GM18873 (cell line): ENCODE data around the gene CDC42SE1.

Experiments
- ATAC-seq: cut with Tn5 transposase; IDR thresholded peaks from one replicate; pipeline ENCODE4 v1.9.1; 2021; ENCODE audit warnings: mild to moderate bottlenecking, moderate library complexity, moderate number of reproducible peaks; ENCODE audit not compliant: unreplicated experiment, low FRiP score

CDC42SE1 gene

DNA sequence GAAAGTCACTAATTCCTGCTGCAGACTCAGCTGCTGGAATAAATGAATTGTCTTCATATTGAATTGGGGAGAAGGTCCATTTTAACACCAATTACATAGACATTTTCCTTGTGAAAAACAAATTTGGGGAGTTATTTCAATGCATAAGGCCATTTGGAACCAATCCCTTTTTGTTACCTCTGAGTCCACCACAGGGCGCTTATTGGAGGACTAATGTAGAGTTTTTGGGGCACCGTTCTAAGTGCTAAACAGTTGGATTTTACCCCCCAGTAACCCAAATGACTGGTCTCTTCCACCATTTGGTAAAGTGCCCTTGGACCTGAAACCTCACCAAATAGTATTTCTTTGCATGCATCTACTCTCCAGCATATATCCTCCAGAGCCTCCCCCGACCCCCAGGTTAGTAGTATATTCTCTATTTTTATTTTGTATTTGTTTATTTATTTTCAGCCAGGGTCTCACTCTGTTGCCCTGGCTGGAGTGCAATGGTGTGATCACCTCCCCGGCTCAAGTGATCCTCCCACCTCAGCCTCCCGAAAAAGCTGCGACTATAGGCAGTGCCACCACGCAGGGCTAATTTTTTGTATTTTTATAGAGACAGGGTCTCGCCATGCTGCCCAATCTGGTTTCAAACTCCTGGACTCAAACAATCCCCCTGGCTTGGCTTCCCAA lies 49.6 kb downstream of the CDC42SE1 start:
- no peak for ATAC-seq

DNA sequence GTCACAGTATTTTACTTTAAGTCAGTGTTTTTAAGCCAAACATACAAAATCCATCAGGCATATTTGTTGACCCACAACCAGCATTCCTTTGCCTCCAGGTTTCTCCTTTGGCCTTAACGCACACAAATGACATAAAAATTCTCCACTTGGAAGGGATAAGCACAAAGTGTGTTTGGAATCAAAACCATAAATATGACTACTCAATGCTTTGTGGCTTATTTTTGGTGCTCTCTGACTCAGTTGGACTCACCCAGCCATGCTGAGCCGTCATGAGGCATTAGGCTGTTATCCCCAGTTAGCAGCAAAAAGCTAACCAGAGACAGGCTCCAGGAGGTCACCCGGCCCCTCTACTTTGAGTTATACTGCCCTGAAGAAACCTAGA lies 50.2 kb downstream of the CDC42SE1 start:
- ATAC-seq = no peak

DNA sequence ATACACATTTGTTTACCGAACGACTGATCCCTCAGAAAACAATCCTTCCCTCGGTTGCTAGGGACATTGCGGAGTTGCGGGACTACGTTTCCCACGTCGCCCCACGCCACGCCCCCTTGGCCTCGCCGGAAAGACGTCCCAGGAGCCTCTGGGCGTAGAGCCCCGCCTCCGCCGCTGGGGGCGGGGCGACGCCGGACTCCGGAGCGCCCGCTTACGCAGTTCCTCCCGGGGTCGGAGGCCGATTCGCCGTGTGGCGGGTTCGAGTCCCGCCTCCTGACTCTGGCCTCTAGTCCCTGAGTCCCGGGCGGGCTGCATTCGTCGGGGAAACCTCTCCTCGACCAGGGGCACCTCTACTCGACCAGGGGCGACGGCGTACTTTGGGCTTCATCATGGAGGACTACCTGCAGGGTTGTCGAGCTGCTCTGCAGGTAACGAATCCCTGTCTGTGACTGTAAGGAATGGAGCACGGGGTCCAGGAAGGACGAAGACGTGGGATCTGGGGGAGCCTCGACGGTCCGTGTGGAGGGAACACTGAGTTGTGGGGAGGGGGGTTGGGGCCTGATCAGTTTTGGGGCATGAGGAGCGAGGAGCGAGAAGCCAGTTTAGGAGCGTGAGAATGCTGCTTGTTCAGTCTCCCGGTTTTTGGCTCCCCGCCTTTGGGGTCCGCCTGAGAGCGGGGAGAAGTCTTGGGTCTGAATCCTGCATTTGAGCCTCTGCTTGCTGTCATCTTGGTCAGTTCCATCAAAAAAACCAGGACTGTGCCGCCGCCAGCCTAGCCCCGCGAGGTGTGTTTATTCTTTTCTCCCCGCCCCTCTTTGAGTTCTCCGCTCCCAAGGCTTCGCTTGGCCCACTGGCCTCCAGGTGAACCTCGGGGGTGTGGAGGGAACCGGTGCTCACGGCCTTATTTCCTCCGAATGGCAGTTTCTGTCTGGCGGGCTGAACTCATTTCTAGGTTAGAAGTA lies 50.9 kb downstream of the CDC42SE1 start, which contains the start of gene PRUNE1:
Gene PRUNE1 (plus strand): TSS at position 206 of the 962 bp plus-strand sequence. CDS start 184 bp downstream, at position 390.
- no peak for ATAC-seq

DNA sequence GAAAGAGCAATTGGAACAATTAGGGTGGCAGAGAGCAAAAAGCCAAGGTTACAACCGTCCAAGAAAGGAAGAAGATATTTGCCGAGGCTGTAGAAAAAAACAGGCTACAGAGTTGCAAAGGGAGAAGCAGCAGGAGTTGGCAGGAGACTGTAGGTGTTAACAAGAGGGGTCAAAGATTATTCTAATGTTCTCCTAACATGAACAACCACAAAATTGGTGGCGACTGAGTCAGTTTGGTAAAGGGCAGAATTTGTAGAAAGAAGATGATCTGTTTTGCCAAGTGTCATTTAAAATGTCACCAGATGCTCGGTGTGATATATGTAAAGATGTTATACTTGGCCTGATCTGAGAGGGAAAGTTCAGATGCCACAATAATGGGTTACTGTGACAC lies 51.6 kb downstream of the CDC42SE1 start:
- ATAC-seq = no peak

DNA sequence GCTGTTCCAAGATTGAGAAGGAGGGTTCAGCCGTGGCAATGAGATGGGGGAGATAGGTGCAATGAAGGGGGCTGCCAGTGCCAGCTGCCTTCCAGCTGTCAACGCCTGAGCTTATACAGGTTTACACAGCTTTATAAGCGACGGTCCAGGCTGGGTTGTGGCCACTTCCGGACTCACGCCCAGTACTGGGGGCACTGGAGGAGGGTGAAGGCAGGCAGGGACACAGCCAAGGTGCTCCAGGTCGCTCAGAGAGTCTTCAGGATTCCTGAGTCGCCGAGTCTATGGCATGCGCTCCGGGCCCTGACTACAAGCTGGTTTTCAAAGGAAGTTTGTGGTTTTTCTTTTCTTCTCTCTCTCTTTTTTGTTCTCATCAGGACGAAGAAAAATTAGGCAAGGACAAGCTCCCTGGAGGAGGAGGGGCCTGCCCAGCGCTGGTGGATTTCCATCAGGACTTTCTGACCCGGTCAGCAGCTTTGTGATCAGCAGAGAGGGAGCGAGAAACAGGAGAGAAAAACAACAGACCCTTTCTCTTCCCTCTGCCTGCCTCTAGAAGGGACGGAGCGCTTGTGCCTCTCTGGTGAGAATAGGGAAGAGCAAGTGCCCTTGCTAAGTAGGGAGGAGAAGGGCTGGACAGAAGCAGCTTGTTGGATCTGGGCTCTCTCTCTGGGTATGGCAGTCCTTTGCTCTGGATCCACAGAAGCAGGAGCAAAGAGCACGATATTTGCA lies 52.9 kb downstream of the CDC42SE1 start, which contains the start of gene MINDY1:
Gene MINDY1 (minus strand): TSS at position 576 of the 726 bp plus-strand sequence. CDS start 4,285 bp downstream, outside the sequence.
- ATAC-seq = no peak

DNA sequence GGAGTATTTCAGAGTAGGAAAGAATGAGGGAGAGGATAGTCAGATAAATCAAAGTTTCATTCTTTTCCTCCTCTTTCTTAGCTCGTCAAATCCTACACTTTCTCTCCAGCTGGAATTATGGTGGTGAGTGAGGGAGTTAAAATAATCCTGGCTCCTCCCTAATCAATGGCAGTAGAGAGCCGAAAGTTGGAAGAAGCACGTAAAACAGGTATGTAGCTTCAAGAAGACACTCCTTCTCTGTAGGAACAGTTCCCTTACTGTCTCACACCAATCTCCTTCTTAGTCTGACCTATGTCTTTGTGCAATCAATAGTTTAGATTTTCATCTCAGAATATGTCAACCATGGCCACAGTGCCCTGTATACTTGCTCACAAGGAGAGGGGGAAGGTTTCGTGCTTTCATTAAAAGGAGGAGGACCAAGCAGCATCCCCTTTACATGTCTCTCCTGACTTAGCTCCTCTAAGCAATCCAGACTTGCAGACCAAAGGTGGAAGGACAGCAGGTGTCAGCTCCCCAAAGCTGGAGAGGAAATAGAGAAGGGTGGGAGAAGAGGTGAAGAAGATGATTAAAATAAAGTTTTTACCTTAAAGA lies 53.6 kb downstream of the CDC42SE1 start:
- no peak for ATAC-seq

DNA sequence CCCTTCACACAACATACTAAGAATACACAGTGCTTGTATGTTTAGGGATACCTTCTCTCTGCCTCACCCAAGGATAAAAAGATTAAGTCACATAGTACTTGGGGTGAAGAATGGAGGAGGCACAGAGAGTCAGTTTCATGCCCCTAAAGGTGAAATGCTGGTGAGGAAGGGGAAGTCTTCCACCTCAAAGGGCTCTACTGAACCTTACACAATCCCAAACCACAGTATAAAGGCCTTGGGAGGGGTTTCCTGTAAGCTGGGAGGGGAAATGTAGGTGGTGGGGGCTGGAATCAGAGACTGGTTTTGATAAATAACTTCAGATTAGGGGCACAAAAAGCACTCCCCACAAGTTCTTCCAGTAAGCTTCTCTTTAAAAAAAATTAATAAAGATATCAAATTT lies 56.2 kb downstream of the CDC42SE1 start:
- no peak for ATAC-seq

DNA sequence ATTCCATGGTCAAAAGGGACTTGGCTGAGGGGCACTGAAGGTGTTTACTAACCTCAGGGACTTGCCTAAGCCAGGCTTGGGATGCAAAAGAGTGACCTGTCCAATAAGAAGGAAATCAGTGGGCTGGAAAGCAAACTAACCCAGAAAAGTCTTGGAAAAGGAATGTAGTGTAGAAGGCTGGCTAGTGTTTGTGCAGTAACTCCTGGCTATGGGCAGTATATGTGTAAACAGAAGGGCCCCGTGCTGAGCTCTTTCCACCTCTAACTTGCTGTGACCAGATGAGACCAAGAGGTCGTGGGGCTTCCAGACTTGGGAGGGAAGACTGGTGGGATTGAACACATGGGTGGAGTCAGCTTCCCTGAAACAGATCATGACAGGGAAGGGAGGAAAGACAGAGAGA lies 56.8 kb downstream of the CDC42SE1 start:
- no peak for ATAC-seq

DNA sequence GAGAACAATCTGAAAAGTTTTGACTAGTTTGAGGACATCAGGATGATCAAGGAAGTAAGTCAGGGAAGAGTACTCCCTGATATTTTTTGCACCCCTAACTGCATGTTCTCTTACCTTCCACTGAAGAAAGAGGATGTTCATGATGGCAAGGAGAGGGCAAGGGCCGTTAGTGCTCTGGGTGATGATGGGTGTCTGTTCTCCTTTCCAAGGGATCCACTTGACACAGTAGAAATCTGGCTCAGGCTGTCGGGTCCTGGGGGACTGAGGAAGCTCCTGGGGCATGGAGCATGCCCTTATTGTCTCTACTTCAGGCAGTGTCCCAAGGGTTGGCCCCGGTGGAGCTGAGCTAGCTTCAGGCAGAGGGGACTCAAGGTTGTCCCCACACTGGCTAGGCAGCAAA lies 57.4 kb downstream of the CDC42SE1 start:
- no peak for ATAC-seq

DNA sequence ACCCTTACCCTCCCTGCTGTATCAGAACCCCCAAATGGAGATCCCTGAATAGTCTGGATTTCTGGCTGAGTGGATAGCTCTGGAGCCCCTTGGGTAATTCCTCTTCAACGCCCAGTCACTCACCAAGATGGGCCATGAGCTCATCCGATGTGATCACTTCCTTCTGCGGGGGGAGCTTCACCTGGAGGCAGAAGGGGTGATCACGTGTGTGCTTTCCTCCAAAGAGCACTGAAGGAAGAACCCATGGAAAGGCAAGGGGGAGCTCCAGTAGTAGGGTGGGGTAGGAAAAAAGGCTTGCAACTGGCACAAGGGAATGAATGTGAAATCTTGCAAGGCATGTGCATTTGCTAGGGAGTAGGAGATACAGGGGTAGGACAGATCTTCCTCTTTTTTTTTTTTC lies 57.8 kb downstream of the CDC42SE1 start:
- ATAC-seq = no peak
